OCI-LY3 (cell line): ENCODE measurements around the gene EBPL.

ENCODE experiments used
- CTCF ChIP-seq: fragments of 200-600, 300-600 bp; sonication (generic); IDR thresholded peaks from 2 replicates; pipeline ENCODE4 v1.5.1; 2014; ENCODE audit warnings: antibody characterized with exemption, low read length, low read depth
- EZH2phosphoT487 ChIP-seq: fragments of 200-600 bp; shearing (Covaris generic); IDR thresholded peaks from 2 replicates; pipeline ENCODE4 v1.6.1; 2018; ENCODE audit warnings: antibody characterized with exemption, mixed run types, low read depth

- TF ChIP-seq CTCF (no peak), EZH2phosphoT487 (no peak)
Measured at GRCh38 chr13:49615836-49616675, 75.2 kb downstream of the EBPL start.
